ENCODE data around the gene PRPS1L1.

Gene PRPS1L1

DNA sequence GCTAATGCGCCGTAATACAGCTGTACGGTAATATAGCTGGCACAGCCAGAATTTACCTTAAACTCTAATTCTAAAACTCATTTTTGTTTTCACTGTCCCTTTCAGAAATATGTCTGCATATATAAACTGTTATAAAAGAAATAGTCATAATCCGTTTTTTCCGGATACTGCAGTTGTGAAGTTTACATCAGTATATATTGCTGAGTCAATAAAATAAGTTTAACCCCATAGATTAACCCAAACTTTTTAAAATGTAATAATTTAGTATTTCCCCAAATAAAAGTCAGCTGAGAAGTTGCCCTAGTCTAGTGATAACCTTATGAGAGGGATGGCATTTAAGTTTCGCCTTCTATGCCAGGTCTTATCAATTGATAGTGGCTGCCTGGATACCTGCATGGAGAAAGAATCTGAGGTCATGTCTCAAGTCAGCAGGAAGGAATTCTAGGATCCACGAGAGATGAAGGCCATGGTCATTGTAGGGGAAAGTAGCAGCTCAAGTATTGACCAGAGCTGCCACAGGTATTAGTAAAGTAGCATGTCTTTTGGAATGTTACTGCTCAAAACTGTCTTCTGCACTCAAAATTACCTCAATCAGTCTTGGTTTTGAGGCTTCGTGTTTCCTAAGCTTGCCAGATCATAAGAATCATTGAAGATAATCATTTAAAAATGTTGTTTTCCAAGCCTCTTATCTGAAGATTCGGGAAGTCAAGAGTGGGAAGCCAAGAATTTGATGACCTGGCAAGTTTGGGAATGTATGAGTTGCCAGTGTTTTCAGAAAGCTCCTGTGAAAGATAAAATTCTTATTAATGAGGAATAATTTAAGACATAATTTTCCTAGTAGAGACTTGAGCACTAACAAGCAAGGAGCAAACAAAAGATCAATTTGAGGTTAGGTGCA lies 10.8 kb downstream of the PRPS1L1 start:
- no peak for DNase-seq (ENCODE audit: low read depth, low spot score)

- peak; percentile 44 for DNase-seq (ENCODE audit: low read depth, low spot score)
These were observed 13.7 kb downstream of the PRPS1L1 start for GRCh38 chr7:18013936-18014335.

GRCh38 chr7:18004372-18004771 lies 23.3 kb downstream of the PRPS1L1 start:
- DNase-seq (ENCODE audit: low read depth, low spot score): no peak

DNA sequence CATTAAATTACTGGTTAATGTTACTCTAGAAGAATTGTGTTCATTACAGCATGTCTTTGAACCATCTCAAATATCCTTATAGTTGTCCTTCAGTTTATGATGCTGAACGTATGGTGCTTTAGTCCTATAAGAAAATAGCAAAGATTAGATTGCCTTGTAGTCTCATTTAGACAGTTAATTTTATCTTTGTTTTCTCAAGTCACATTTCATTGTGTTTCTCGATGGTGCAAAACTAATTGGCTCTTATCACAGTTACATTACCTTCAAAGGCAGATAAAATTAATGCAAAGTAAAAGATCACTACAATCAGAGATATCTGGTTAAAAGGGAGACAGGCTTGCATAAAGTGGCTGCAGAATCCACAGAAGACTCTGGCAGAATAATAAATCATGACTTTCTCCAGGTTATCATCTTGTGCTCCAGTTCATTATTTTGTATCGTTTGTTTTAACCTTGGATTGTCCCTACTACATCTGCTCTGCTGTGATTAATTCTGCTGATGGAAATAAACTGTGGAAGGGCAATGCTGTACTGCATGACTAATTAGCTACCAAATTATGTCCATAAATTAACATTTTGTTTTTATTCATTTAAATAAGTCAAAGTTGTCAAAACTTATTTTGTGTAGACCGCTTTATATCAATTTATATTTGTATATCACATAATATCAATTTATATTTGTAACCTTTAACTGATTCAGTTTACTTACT lies 24.2 kb downstream of the PRPS1L1 start:
- no peak for DNase-seq (ENCODE audit: low read depth, low spot score)

DNA sequence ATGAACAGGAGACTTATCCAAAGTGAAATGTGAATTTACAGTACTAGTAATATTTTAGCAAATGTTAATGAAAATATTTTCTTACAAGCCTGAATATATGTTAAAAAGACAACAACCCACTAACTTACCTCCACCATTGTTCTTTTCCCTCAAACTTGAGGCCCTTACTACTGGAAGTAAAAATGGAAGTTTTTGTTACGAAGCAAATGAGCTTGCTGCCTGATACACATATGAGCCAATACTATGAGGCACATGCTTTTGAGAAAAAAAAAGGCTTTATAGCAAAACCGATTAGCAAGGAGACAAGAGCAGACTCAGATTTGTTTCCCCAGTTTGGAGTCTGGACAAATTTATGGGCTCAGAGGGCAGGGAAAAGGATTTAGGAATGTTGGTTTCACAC lies 29.0 kb downstream of the PRPS1L1 start:
- DNase-seq (ENCODE audit: low read depth, low spot score): no peak

DNA sequence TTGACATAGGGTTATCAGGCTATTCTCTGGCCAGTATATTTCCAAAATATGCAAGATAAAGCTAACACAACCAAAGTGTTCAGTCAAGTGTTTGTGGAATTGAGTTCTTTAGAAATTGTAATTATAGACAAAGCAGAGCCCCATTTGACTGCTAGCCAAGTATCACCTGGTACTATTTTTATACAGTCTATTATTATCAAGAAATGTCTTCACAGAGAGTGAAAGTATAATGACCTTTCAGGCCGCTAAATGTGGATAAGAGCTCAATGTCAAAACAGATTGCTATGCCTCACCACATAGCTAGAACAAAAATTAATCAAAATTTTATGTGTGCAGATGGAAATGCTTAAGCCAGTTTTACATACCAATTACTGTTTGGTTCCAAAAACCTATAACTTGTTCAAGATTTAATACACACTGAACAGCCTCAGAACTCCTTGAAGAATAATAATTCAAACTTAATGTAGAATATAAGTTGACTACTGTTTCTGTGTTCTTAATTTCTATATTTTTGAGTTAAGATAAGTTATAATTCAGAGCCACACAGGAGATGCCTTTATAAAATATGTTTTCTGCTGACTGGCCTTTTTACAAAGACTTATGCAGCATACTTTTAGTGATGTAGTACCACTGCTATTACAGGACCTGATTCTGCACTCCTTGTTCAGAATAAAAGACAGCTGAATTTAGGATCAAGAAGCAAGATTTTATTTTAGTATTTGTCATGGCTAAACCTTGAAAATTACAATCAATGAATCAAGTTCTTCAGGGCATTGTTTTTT lies 31.0 kb downstream of the PRPS1L1 start:
- no peak for DNase-seq (ENCODE audit: low read depth, low spot score)

DNA sequence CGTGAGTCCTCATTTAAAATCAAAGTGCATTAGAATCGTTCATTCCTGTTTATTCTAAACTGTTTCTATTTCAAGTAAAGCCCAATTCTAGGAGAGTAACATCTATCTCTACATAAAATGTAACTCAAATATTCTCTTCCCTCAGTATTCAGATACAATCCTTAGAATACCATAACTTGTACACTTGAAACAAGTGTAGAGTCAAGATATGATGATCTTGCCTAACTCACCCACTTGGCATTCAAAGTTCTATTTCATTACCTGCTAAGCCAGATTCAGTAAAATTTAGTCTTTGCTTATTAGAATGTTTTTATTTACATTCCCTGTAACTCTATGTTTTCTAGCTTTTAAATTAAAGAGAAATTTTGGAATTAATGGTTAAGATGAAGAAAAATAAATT lies 31.6 kb downstream of the PRPS1L1 start:
- no peak for DNase-seq (ENCODE audit: low read depth, low spot score)

DNA sequence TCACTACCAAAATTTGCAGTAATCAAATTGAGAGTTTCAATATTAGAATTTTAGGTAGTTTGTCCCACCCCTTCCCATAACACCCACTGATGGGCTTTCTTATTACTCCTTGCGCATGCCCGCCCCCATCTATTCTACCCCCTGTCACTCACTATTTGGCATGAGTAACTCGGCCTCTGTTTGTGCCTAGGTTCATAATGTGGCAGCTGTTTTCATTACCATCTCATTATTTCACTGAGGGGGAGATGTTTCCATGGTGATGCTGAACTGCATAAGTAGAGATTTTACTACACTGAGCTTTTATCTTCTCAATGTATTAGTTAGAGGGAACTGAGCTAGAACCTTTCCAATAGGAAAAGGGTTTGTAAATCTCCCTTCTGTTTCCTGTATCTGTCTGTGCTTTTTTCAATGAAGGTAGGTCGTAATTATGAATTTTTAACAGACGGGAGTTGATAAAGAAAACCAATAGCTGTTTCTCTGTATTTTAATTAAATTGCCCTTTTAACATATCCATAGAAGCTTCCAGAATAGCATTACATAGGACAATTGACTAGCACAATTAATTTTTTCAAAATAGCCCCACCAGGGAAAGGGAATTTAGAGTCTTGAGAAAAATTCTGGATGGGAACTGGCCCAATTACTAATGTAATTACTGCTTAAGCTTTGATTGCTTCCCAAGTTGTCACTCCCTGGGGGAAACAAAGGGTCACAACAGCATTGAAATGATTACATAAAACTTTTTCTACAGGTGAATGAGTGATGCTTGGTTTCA lies 33.4 kb downstream of the PRPS1L1 start:
- DNase-seq (ENCODE audit: low read depth, low spot score): peak; percentile 31

GRCh38 chr7:17991866-17992648 lies 35.6 kb downstream of the PRPS1L1 start:
- no peak for DNase-seq (ENCODE audit: low read depth, low spot score)

DNA sequence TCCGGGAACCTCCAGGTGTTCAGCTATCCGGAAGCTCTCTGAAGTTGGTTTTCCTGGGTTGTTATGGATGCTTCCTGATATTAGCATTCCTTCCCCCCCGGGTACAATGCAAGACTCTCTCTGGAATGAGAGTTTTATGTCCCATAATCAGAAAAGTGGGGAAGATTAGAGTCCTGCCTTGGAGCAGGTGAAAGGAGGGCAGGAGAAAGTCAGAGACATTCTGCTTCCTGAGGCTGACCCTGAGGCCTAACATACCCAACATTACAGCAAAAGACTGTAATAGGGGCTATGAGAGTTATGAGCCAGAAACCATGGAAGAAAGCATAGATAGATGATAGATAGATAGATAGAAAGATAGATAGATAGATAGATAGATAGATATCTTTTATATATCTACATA lies 36.9 kb downstream of the PRPS1L1 start:
- DNase-seq (ENCODE audit: low read depth, low spot score): no peak

DNA sequence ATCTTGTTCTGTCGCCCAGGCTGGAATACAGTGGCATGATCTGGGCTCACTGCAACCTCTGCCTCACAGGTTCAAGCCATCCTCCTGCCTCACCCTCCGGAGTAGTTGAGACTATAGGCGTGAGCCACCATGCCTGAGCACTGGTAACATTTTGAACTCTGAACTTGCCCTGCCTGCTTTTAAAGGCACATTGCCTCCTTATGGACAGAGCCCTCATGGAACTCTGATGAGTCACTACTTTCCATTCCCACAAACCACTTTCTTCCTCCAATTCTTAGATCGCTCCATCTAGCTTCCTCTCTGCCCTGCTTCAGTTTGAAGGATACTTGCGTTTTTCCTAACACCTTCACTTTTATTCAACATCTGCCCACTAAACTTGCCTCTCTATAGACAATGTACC lies 38.1 kb downstream of the PRPS1L1 start:
- peak; percentile 47 for DNase-seq (ENCODE audit: low read depth, low spot score)

GRCh38 chr7:17988858-17989257 lies 38.8 kb downstream of the PRPS1L1 start:
- DNase-seq (ENCODE audit: low read depth, low spot score): no peak

DNA sequence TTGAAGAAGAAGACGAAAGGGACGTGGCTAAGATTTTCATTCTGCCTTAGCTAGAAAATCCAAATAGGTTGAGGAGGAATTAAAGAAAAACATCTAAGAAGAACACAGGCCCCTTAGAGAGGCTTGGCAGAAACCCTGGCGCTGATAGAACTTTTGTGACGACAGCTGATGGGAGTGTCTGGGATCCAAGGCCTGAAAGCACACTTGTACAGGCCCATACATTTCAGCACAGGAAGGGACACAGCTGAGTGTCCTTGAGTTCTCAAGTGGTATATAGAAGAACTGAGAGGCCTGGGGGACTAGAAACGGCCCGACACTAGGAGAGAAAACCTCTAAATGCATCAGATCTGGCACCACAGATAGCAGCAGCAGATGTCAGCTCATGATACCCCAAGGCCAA lies 39.5 kb downstream of the PRPS1L1 start:
- no peak for DNase-seq (ENCODE audit: low read depth, low spot score)

DNA sequence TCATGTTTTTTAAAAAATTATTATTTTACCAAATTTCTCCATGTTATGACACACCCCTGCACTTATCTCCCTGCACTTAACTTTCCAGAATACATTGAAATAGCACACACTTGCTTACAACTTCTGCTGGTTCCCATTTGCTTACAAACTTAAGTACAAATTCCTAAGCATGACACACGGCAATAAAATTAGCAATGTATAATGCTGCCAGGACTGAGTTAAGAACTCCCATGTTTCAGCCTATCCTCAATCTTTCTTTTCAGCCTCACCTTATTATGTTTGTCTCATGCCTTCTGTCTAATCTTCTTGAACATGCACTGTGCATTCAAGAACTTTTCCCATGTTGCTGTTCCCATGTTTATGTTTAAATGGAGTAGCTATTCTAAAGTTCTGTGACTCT lies 40.8 kb downstream of the PRPS1L1 start:
- DNase-seq (ENCODE audit: low read depth, low spot score): peak; percentile 82

DNA sequence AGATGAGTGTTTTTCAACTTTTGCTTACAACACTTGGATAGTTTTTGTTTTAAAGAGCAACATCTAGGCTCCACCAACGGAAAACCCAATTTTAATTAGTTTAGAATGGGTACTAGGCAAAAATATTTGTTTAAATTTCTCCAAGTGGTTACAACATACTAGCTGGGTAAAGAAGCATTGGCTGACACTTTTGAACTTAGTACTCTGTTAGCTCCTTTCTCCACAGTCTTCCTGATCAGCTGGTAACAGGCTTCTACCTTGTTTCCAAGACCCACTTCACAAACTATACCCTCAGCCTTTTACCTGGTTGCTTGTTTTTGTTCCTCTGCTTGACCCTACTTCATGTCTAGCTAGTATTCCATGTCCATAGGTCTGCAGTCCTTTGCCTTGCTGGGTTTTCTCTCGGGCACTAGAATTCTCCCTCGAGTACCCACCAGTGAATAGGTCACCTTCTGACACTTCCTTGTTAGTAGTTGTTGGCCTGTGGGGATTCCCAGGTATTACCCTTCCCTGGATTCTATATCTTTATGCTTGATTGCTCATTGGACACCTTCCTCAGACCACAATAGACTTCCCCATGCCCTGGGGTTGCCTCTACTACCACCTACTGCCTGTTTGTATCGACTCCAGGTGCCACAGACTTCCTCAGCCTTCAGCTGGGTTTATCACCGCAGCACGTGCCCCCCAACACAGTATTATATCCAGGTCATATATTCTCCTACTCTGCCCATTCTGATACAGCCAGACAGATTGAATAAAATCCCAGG lies 42.0 kb downstream of the PRPS1L1 start:
- no peak for DNase-seq (ENCODE audit: low read depth, low spot score)

DNA sequence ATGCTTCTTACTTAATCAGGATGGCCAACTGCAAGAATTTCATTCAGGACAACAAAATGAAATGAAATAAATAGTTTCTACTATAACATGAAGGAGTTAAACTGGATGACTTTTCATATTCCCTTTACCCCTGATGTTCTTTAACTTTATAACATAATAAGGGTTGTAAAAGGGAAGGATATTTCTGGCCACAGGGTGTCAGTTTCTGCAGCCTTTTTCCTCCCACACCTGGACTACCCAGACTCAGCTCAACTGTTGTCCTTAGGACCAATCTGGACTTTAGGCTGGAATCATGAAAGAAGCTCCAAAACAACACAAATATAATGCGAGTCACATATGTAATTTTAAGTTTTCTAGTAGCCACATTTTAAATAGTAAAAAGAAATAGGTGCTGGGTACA lies 43.4 kb downstream of the PRPS1L1 start:
- DNase-seq (ENCODE audit: low read depth, low spot score): no peak

DNA sequence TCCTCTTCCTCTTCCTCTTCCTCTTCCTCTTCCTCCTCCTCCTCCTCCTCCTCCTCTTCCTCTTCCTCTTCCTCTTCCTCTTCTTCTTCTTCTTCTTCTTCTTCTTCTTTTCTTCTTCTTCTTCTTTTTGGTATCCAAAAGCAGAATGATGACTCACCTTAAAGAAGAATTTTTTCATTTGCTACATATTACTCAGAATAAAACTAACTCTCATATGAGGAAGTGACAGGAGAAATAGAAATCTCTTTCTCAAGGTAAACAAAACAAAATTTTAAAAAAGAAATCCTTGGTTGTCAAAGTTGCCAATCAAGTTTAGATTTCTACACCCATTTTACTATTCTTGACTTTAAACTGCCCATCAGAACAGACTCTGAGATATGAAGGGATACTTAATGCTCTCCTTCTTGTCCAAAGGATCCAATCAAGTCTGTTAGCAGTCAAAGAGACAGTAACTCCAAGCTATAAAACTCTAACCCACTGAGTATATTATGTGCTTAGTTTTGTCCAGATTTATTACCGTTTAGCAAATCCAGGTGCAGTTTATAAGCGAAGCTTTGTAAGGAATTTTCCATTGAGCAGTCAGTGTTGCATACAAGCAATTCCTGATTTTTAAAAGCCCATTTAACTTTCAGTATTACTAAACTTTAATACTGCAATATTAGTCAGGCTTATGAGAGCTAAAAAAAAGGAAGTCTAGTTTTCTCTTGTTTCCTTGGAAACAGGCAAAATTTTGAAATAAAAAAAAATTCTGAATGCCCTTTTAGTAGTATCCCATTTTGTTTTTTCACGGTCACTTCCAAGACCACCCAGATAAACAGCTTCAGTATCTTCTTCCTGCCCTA lies 44.2 kb downstream of the PRPS1L1 start:
- no peak for DNase-seq (ENCODE audit: low read depth, low spot score)

DNA sequence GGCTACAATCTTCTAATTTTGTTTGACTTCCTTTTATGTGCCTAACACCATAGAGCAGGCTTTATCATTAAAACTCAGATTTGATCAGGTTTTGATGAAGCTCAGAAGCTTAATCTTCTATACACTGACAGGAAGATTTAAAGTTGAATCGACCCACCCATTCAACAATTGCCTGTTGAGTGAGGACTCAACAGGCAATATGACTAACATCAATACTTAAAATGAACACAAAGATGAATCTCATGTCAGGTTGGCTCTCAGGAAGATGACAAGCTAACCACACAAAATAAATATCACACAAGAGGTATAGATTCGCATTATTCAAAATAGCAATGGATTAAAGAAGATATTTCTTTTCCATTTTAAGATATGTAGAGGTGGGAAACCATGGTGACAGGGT lies 50.7 kb downstream of the PRPS1L1 start:
- no peak for DNase-seq (ENCODE audit: low read depth, low spot score)
